IPS DF 4.7 (cell line): Measurements from ENCODE around the gene SMYD2.

Source experiments
- DNase-seq: peaks from one replicate; pipeline ENCODE4 v3.0.0-alpha.2; 2013; ENCODE audit warnings: low spot score; ENCODE audit errors: extremely low read depth

The SMYD2 gene

GRCh38 chr1:214281021-214281719 lies at the start of gene SMYD2:
Gene SMYD2, plus strand, starts transcription at chr1:214281159. Its CDS starts 96 bp downstream, at chr1:214281255.
- no peak for DNase-seq

GRCh38 chr1:214233856-214234634 lies 46.9 kb upstream of the SMYD2 start:
- DNase-seq, result no peak

GRCh38 chr1:214234635-214235025 lies 46.3 kb upstream of the SMYD2 start:
- DNase-seq, result no peak

- DNase-seq, result no peak
Measured at GRCh38 chr1:214236477-214236876, 44.5 kb upstream of the SMYD2 start.

- no peak for DNase-seq
Measured at GRCh38 chr1:214241060-214241459, 39.9 kb upstream of the SMYD2 start.

GRCh38 chr1:214244252-214244651 lies 36.7 kb upstream of the SMYD2 start:
- no peak for DNase-seq

- no peak for DNase-seq
Measured at GRCh38 chr1:214244841-214245240, 36.1 kb upstream of the SMYD2 start.

- no peak for DNase-seq
Measured at GRCh38 chr1:214247501-214248041, 33.4 kb upstream of the SMYD2 start.

GRCh38 chr1:214248311-214249085 lies 32.5 kb upstream of the SMYD2 start:
- no peak for DNase-seq

- no peak for DNase-seq
Measured at GRCh38 chr1:214249651-214250050, 31.3 kb upstream of the SMYD2 start.

- no peak for DNase-seq
Measured at GRCh38 chr1:214251354-214251753, 29.6 kb upstream of the SMYD2 start.

- DNase-seq, result no peak
Measured at GRCh38 chr1:214255509-214255908, 25.4 kb upstream of the SMYD2 start.

GRCh38 chr1:214259353-214259977 lies 21.5 kb upstream of the SMYD2 start:
- DNase-seq, result no peak

GRCh38 chr1:214260561-214261205 lies 20.3 kb upstream of the SMYD2 start:
- no peak for DNase-seq

GRCh38 chr1:214261206-214262123 lies 19.5 kb upstream of the SMYD2 start:
- DNase-seq, result no peak

GRCh38 chr1:214264196-214264595 lies 16.8 kb upstream of the SMYD2 start:
- DNase-seq, result no peak

GRCh38 chr1:214264976-214265375 lies 16.0 kb upstream of the SMYD2 start:
- no peak for DNase-seq

- no peak for DNase-seq
Measured at GRCh38 chr1:214270097-214270650, 10.8 kb upstream of the SMYD2 start.

- DNase-seq, result no peak
Measured at GRCh38 chr1:214271174-214271858, 9.6 kb upstream of the SMYD2 start.
